Right forelimb (tissue), 1 donor: Measurements from ENCODE around the gene ZNF678.
"Not testable (repeated sequence)": the region's sequence is repeated elsewhere in the genome, so short reads cannot be mapped to it uniquely, and the experiment has no call there.

ENCODE experiments used
- DNase-seq: peaks from one replicate; pipeline ENCODE4 v3.0.0-alpha.2; 2018

Gene ZNF678

GRCh38 chr1:227556288-227556687 is 7.1 kb upstream of the ZNF678 start:
- DNase-seq, result no peak

DNA sequence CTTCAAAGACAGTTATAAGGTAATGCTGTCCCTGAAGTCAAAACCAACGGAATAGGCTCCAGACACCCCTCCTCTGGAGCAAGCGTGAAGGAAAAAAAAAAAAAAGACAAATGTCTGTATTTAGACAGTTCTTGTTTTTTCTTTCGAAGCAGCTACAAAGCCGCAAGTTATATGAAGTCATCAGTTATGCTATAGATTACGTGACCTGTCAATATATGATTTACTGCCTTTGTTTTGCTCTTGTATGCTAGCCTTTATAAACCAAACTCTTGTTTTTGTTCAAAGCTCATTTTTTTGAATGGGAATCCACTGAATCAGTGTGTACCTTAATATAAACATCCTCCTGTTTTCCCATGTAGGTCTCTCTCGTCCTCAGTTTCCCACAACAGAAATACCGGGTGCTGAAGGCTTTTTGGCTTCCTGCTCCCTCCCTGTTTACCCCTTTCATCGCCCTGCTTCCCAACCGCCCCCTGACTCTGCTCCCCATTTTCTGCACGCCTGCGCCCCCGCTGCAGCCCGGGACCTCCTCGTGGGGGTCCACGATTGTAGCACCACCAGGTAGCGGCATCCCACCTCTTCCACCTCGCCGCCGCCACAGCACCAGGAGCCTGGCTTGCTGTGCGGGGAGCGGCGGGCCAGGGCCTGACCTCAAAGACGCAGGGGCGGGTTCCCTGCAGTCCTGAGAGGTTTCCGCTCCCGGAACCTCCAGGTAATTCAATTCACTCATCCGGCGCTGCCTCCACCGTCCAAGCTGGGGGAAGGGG is 5.2 kb upstream of the ZNF678 start:
- DNase-seq, result peak; percentile 42

DNA sequence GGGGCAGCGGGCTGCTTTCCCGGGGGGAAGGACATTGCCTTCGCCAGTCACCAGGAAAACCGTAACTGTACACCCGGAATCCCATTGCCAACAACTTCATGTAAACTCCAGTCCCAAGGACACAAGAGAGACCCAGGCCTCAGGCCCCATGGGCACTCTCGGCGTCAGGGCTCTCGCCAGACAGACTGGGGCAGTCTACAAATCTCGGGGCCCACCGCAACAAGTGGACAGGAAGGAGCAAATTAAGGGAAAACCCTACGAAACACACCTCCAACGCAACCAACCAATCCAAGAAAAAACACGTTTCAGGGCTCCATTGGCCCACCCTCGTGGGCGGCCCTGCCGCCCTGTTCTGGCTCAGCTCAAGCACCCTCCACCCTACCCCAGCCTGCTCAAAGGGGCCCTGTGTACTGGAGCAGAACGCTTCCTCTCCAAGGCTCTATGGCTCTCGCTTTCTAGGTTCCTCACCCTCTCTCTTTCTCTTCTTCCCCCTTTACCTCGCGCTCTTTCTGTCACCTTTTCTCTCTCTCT is 4.6 kb upstream of the ZNF678 start:
- peak; percentile 43 for DNase-seq

GRCh38 chr1:227559499-227559898 is 3.9 kb upstream of the ZNF678 start:
- no peak for DNase-seq

DNA sequence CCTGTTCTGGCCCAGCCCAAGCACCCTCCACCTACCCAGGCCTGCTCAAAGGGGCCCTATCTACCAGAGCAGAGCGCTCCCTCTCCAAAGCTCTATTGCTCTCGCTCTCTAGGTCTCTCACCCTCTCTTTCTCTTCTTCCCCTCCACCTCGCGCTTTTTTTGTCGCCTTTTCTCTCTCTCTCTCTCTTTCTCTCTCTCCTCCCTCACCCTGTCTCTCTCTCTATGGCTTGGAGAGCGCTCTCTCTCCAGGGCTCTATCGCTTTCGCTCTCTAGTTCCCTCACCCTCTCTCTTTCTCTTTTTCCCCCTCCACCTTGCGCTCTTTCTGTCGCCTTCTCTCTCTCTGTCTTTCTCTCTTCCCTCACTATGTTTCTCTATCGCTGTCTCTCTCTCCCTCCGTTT is 3.4 kb upstream of the ZNF678 start:
- no peak for DNase-seq

- no peak for DNase-seq
Observed at GRCh38 chr1:227560393-227561173, 2.8 kb upstream of the ZNF678 start.

DNA sequence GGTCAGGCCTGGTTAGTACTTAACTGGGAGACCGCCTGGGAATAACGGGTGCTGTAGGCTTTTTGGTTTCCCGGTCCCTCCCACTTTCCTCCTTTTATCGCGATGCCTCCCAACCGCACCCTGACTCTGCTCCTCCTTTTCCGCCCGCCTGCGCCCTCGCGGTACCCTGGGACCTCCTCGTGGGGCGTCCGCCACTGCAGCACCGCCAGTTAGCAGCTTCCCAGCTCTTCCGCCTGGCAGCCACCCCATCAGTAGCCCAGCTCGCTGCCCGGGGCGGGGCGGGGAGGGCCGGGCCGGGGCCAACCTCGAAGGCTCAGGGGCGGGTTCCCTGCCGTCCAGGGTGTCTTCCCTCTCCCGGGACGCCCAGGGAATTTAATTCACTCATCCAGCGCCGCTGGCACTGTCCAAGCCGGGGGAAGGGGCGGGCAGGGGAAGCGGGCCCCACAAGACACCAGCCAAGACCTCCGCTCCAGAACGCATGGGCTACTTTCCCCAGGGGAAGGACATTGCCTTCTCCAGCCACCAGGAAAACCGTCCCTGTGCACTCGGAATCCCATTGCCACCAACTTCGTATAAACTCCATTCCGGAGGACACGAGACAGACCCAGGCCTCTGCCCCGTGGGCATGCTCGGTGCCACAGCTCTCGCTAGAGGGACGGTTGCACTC is 2.0 kb upstream of the ZNF678 start:
- no peak for DNase-seq

DNA sequence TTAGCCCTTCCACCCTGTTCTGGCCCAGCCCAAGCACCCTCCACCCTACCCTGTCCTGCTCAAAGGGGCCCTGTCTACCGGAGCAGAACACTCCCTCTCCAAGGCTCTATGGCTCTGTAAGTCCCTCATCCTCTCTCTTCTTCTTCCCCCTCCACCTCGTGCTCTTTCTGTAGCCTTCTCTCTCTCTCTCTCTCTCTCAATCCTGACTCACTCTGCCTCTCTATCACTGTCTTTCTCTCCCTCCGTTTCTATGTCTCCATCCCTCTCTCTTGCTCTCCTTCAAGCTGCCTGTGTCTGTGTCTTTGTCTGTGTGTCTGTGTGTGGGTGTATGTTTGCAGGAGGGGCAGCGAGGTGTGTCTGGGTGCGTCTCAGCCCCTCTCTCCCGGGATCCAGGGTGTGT is 1.3 kb upstream of the ZNF678 start:
- DNase-seq, result no peak

GRCh38 chr1:227562933-227563323 is 428 bp upstream of the ZNF678 start:
- no peak for DNase-seq

- DNase-seq, result no peak
Observed at GRCh38 chr1:227567256-227567655, 3.9 kb downstream of the ZNF678 start.

- no peak for DNase-seq
Observed at GRCh38 chr1:227568593-227568992, 5.2 kb downstream of the ZNF678 start.

DNA sequence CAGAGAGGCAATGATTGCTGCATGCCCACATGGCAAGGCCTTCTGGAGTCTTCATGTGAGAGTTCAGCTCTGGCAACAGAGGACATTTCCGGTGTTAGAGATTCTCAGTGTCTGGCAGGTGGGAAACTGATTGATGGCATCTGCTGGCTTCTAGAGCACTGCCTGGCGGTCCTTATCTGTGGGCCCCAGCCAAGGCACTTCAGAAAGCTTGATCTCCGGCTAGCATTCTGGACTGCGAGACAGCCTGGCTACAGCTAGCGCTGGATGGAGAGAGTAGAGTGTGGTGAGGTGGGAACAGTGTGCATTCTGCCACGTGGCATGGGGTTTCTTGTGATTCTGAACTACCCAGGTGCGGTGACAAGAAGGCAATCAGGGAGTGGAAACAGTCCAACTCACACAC is 9.4 kb downstream of the ZNF678 start:
- DNase-seq, result no peak

GRCh38 chr1:227574926-227575325 is 11.6 kb downstream of the ZNF678 start:
- no peak for DNase-seq

GRCh38 chr1:227576189-227576588 is 12.8 kb downstream of the ZNF678 start:
- DNase-seq, result no peak

GRCh38 chr1:227577500-227577899 is 14.1 kb downstream of the ZNF678 start:
- DNase-seq, result no peak

- DNase-seq, result no peak
Observed at GRCh38 chr1:227583354-227583753, 20.0 kb downstream of the ZNF678 start.

- no peak for DNase-seq
Observed at GRCh38 chr1:227586733-227587132, 23.4 kb downstream of the ZNF678 start.

- DNase-seq, result no peak
Observed at GRCh38 chr1:227587968-227588367, 24.6 kb downstream of the ZNF678 start.

DNA sequence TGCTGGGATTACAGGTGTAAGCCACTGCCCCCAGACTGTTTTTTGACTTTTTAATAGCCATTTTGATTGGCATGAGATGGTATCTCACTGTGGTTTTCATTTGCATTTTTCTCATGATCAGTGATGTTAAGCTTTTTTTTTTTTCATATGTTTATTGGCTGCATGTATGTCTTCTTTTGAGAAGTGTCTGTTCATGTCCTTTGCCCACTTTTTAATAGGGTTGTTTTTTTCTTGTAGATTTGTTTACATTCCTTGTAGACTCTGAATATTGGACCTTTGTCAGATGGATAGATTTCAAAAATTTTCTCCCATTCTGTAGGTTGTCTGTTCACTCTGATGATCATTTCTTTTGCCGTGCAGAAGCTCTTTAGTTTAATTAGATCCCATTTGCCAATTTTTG is 25.4 kb downstream of the ZNF678 start:
- not testable (repeated sequence) for DNase-seq

DNA sequence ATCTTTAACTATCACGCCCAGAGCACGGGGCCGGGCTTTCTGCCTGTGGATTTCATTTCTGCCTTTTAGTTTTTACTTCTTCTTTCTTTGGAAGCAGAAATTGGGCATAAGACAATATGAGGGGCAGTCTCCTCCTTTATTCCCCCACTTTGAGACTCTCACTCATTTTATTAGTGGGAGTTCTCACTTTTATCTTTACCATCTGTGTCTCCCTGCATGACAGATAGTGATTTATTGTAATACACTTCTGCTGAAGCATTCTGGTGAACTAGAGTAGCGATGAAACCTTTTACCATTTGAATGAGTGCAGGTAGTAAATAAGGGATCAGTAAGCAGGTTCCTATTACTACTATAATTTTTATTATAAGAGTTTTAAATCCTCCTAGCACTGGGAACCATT is 26.4 kb downstream of the ZNF678 start:
- not testable (repeated sequence) for DNase-seq

GRCh38 chr1:227596222-227596621 is 32.9 kb downstream of the ZNF678 start:
- DNase-seq, result not testable (repeated sequence)

- no peak for DNase-seq
Observed at GRCh38 chr1:227603327-227603726, 40.0 kb downstream of the ZNF678 start.

- DNase-seq, result no peak
Observed at GRCh38 chr1:227604446-227604845, 41.1 kb downstream of the ZNF678 start.

GRCh38 chr1:227606271-227606670 is 42.9 kb downstream of the ZNF678 start:
- DNase-seq, result not testable (repeated sequence)
